H9 (cell line): ENCODE data around the gene PLEKHF1. TPM values are rescaled to one million over a fixed set of nuclear protein-coding genes. Genes with fewer than 3 reads are reported as not detected.

ENCODE experiments used
- DNase-seq: peaks from one replicate; pipeline ENCODE4 v3.0.0-alpha.2; 2017
- H2AFZ ChIP-seq: one replicate; pipeline ENCODE4 v1.6.1; 2013; ENCODE audit warnings: mild to moderate bottlenecking, low read length, control low read depth, moderate library complexity
- H2AK5ac ChIP-seq: 2 replicates; pipeline ENCODE4 v1.6.1; 2013; ENCODE audit warnings: low read length, control low read depth, mixed read lengths; ENCODE audit not compliant: insufficient read length
- H2BK120ac ChIP-seq: one replicate; pipeline ENCODE4 v1.6.1; 2013; ENCODE audit warnings: low read depth, mild to moderate bottlenecking, low read length, control low read depth, inconsistent platforms; ENCODE audit not compliant: poor library complexity, severe bottlenecking
- H2BK12ac ChIP-seq: 2 replicates; pipeline ENCODE4 v1.6.1; 2013; ENCODE audit warnings: low read length, control low read depth, mixed read lengths, low read depth; ENCODE audit not compliant: insufficient read length
- H2BK15ac ChIP-seq: 2 replicates; pipeline ENCODE4 v1.6.1; 2013; ENCODE audit warnings: low read depth, low read length, control low read depth
- H2BK20ac ChIP-seq: one replicate; pipeline ENCODE4 v1.6.1; 2013; ENCODE audit warnings: low read depth, mild to moderate bottlenecking, low read length, control low read depth, inconsistent platforms; ENCODE audit not compliant: poor library complexity, severe bottlenecking
- H2BK5ac ChIP-seq: 2 replicates; pipeline ENCODE4 v1.6.1; 2013; ENCODE audit warnings: low read length, control low read depth, mixed read lengths; ENCODE audit not compliant: insufficient read length
- H3K14ac ChIP-seq: 2 replicates; pipeline ENCODE4 v1.6.1; 2013; ENCODE audit warnings: low read length, control low read depth; ENCODE audit not compliant: insufficient read depth
- H3K18ac ChIP-seq: 2 replicates; pipeline ENCODE4 v1.6.1; 2013; ENCODE audit warnings: low read depth, mild to moderate bottlenecking, mixed read lengths, low read length, control low read depth; ENCODE audit not compliant: insufficient read length
- H3K23ac ChIP-seq: 2 replicates; pipeline ENCODE4 v1.6.1; 2013; ENCODE audit warnings: low read length, control low read depth, mixed read lengths, low read depth; ENCODE audit not compliant: insufficient read length
- H3K23me2 ChIP-seq: 2 replicates; pipeline ENCODE4 v1.6.1; 2013; ENCODE audit warnings: low read depth, mild to moderate bottlenecking, mixed read lengths, low read length, control low read depth; ENCODE audit not compliant: insufficient read length, poor library complexity, severe bottlenecking
- H3K27ac ChIP-seq: 2 replicates; pipeline ENCODE4 v1.5.1; 2013; ENCODE audit warnings: low read length, control low read depth, mixed read lengths, low read depth; ENCODE audit not compliant: insufficient read length
- H3K27me3 ChIP-seq: 2 replicates; pipeline ENCODE4 v1.6.1; 2013; ENCODE audit warnings: low read length, control low read depth, inconsistent platforms; ENCODE audit not compliant: insufficient read depth
- H3K4ac ChIP-seq: 2 replicates; pipeline ENCODE4 v1.6.1; 2013; ENCODE audit warnings: low read depth, mild to moderate bottlenecking, control low read depth, inconsistent platforms, low read length, moderate library complexity
- H3K4me1 ChIP-seq: 2 replicates; pipeline ENCODE4 v1.6.1; 2013; ENCODE audit warnings: low read length, control low read depth, inconsistent platforms; ENCODE audit not compliant: insufficient read depth
- H3K4me2 ChIP-seq: 2 replicates; pipeline ENCODE4 v1.6.1; 2013; ENCODE audit warnings: low read length, control low read depth, mixed read lengths; ENCODE audit not compliant: insufficient read length, insufficient read depth
- H3K56ac ChIP-seq: 2 replicates; pipeline ENCODE4 v1.6.1; 2013; ENCODE audit warnings: low read depth, mild to moderate bottlenecking, mixed read lengths, low read length, control low read depth; ENCODE audit not compliant: insufficient read length
- H3K79me1 ChIP-seq: 2 replicates; pipeline ENCODE4 v1.6.1; 2013; ENCODE audit warnings: low read depth, mild to moderate bottlenecking, moderate library complexity, low read length, control low read depth, inconsistent platforms; ENCODE audit not compliant: insufficient read depth, poor library complexity, severe bottlenecking
- H3K79me2 ChIP-seq: 2 replicates; pipeline ENCODE4 v1.6.1; 2013; ENCODE audit warnings: low read length, control low read depth, inconsistent platforms; ENCODE audit not compliant: insufficient read depth
- H3K9ac ChIP-seq: 2 replicates; pipeline ENCODE4 v1.6.1; 2013; ENCODE audit warnings: low read length, control low read depth, mixed read lengths; ENCODE audit not compliant: insufficient read length; ENCODE audit errors: extremely low read depth
- H3K9me3 ChIP-seq: one replicate; pipeline ENCODE4 v1.6.1; 2013; ENCODE audit warnings: low read depth, low read length, inconsistent platforms; ENCODE audit not compliant: control insufficient read depth
- H3T11ph ChIP-seq: one replicate; pipeline ENCODE4 v1.6.1; 2013; ENCODE audit warnings: mild to moderate bottlenecking, low read length, control low read depth, inconsistent platforms
- H4K20me1 ChIP-seq: one replicate; pipeline ENCODE4 v1.6.1; 2013; ENCODE audit not compliant: control insufficient read depth, insufficient read length, insufficient read depth
- H4K5ac ChIP-seq: 2 replicates; pipeline ENCODE4 v1.6.1; 2013; ENCODE audit warnings: low read depth, mild to moderate bottlenecking, mixed read lengths, low read length, control low read depth; ENCODE audit not compliant: insufficient read length
- H4K8ac ChIP-seq: replicated peaks from 2 replicates; pipeline ENCODE4 v1.6.1; 2013; ENCODE audit warnings: low read length, control low read depth, mixed read lengths, low read depth; ENCODE audit not compliant: insufficient read length
- H4K91ac ChIP-seq: 2 replicates; pipeline ENCODE4 v1.6.1; 2013; ENCODE audit warnings: low read depth, mild to moderate bottlenecking, moderate library complexity, mixed read lengths, low read length, control low read depth; ENCODE audit not compliant: insufficient read length
- H3K27ac Mint-ChIP-seq, 3 experiments: 2 replicates in 2 of 3; 3 replicates in 1 of 3; pipeline ENCODE4 v1.8.0; 2020 to 2021; ENCODE audit warnings: mixed read lengths in 3 of 3, mild to moderate bottlenecking in 1 of 3, moderate library complexity in 1 of 3
- H3K27me3 Mint-ChIP-seq: 2 replicates; pipeline ENCODE4 v1.8.0; 2021; ENCODE audit warnings: low read depth, mild to moderate bottlenecking, moderate library complexity, mixed read lengths
- H3K36me3 Mint-ChIP-seq, 3 experiments: 2 replicates in 2 of 3; 3 replicates in 1 of 3; pipeline ENCODE4 v1.8.0; 2020 to 2021; ENCODE audit warnings: low read depth in 3 of 3, mixed read lengths in 3 of 3; ENCODE audit not compliant: insufficient read depth in 1 of 3
- H3K4me1 Mint-ChIP-seq, 2 experiments: 2 replicates each; pipeline ENCODE4 v1.8.0; 2020; ENCODE audit warnings: mixed read lengths in 2 of 2
- H3K4me3 Mint-ChIP-seq, 2 experiments: 2 replicates in 1 of 2; 3 replicates in 1 of 2; pipeline ENCODE4 v1.8.0; 2020 to 2021; ENCODE audit warnings: mild to moderate bottlenecking in 2 of 2, mixed read lengths in 2 of 2, moderate library complexity in 1 of 2
- H3K9me3 Mint-ChIP-seq, 2 experiments: 2 replicates in 1 of 2; 3 replicates in 1 of 2; pipeline ENCODE4 v1.8.0; 2020; ENCODE audit warnings: mild to moderate bottlenecking in 2 of 2, mixed read lengths in 2 of 2, moderate library complexity in 1 of 2
- CTCF ChIP-seq: fragments of 200-600 bp; sonication (generic); conservative IDR thresholded peaks from 3 replicates; pipeline ENCODE4 v1.8.0; 2021; ENCODE audit warnings: antibody characterized with exemption, mild to moderate bottlenecking
- WGBS: extraction: QIAGEN DNeasy Blood & Tissue Kit; methylation state at CpG from one replicate; pipeline ENCODE4 v1.1.7; 2013; ENCODE audit warnings: missing lambda C conversion rate, low lambda C conversion rate, mixed read lengths; ENCODE audit not compliant: insufficient read length; ENCODE audit errors: extremely low coverage; 5-methylcytosine and 5-hydroxymethylcytosine counted together
- total RNA-seq: library from RNA; stranded (reverse); gene quantifications from 2 replicates; pipeline ENCODE4 v1.2.1, GENCODE V29; 2021

The PLEKHF1 gene
- total RNA-seq, 1 experiment from 2014 or later: 4.9 TPM

- H3K4me3 Mint-ChIP-seq: no peak overlapping the region
- WGBS: no CpG with 5 or more reads among the region's 9 CpGs
- no peak for TF ChIP-seq CTCF
- H3K4me1 Mint-ChIP-seq: no peaks in the 10 kb centered on the region
- Histone ChIP-seq H4K8ac (no peak overlapping the region), H4K5ac (no peak overlapping the region), H3K4me2 (no peak overlapping the region), H4K91ac (no peak overlapping the region), H2BK15ac (no peak overlapping the region), H3K27ac (no peak overlapping the region), H2BK12ac (no peak overlapping the region), H3K4ac (no peak overlapping the region), H3K9me3 (no peaks in the 10 kb centered on the region), H3K9ac (no peak overlapping the region), H3K79me2 (no peaks in the 10 kb centered on the region), H2BK120ac (no peak overlapping the region), H4K20me1 (no peaks in the 10 kb centered on the region), H3K14ac (no peak overlapping the region), H2BK5ac (no peak overlapping the region), H3K18ac (no peak overlapping the region), H3T11ph (no peak overlapping the region), H3K4me1 (no peaks in the 10 kb centered on the region), H2AK5ac (no peak overlapping the region), H3K56ac (no peak overlapping the region), H3K23me2 (no peaks in the 10 kb centered on the region), H3K23ac (no peak overlapping the region), H2AFZ (no peak overlapping the region), H3K79me1 (no peaks in the 10 kb centered on the region), H3K27me3 (no peaks in the 10 kb centered on the region), H2BK20ac (no peak overlapping the region)
- H3K27me3 Mint-ChIP-seq: no peaks in the 10 kb centered on the region
- H3K9me3 Mint-ChIP-seq: no peaks in the 10 kb centered on the region
- DNase-seq: no peak
- H3K27ac Mint-ChIP-seq: no peak overlapping the region
- peaks cover 0 to 2% (median 0%) of the 10 kb centered on the region in 3 experiments; a peak in 2 of 7 replicates for H3K36me3 Mint-ChIP-seq
These were observed 40.4 kb downstream of the PLEKHF1 start for GRCh38 chr19:29705706-29706105.
